ENCODE measurements around the gene CYYR1. TPM values are rescaled to one million over a fixed set of nuclear protein-coding genes. Genes with fewer than 3 reads are reported as not detected.

The CYYR1 gene
- total and polyA plus RNA-seq, 2 experiments from 2014 or later, result 0.19 TPM; not detected in 1

DNA sequence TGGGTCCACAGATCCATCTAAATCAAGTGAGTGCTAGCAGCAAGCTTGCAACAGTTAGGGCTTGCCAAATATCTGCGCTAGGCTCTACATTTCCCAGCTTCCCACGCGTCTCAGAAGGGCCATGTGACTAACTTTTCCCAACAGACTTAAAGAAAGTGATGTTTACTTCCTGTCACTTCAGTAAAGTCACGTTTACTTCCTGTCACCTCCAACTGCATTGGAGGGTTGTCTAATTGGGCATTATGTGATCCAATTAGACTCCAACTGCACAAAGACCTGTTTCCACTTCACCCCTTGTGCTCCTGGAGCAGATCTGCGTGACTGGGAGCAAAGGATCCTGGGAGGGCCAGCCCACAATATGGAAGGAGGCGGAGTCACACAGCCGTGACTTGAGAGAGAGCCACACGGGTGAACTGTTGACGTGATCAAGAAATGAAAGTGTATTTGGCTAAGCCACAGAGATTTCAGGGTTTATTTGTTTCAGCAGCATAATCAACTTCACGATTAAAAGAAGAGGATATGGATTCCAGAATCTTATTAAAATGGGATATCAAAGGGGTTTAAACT is 77.7 kb downstream of the CYYR1 start:
- H4K20me1 ChIP-seq (ENCODE audit: insufficient read depth), result no peaks in the 10 kb centered on the region
- 80 to 86% methylated on average over 10 of the region's 10 CpGs for WGBS, 2 experiments (ENCODE audit: low coverage in 1 of 2, low lambda C conversion rate in 2 of 2, missing lambda C conversion rate in 2 of 2)

DNA sequence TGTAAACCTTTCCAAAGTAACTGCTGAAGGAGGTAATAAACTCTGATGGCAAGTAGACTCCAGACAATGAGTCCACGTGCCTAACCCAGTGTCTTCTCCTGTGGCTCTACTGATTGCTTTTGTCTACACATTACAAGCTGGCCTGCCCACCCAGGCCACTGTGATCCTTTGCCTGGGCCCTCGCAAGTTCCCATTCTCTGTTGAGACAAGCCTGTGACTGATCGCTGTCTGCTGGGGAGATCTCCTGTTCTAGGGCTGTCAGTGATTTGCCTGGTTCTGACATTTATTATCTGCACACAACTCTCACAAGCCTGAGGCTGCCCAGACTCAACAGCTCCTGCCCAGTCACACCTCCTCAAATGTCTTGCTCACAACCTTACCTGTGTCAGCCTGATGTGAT is 81.4 kb downstream of the CYYR1 start:
- Histone ChIP-seq H4K20me1 (ENCODE audit: insufficient read depth) (no peaks in the 10 kb centered on the region), H3K9ac (no peak overlapping the region), H3K36me3 (ENCODE audit: low read depth) (no peaks in the 10 kb centered on the region), H2AFZ (no peak overlapping the region), H3K4me1 (ENCODE audit: insufficient read depth) (peaks cover 11% of the 10 kb centered on the region; the same call in 1 of the 2 replicates), H3K4me2 (ENCODE audit: unreplicated experiment) (no peak overlapping the region), H3K79me2 (ENCODE audit: insufficient read depth) (no peaks in the 10 kb centered on the region), H3K27ac (no peak overlapping the region), H3K9me3 (ENCODE audit: low read depth) (no peaks in the 10 kb centered on the region), H3K27me3 (replicated peaks; ENCODE audit: insufficient read depth) (no peaks in the 10 kb centered on the region), H3K4me3 (no peak overlapping the region), H3F3A (ENCODE audit: insufficient read depth) (0 out of 2 replicates have a peak, but pooled peaks cover 5% of the 10 kb centered on the region), H3K9me2 (ENCODE audit: insufficient read depth) (no peaks in the 10 kb centered on the region)
- TF ChIP-seq EZH2 (IDR thresholded peaks at IDR 0.05; ENCODE audit: insufficient read depth, poor library complexity, severe bottlenecking), result no peak
- no peak for TF ChIP-seq EZH2phosphoT487 (IDR thresholded peaks at IDR 0.05; ENCODE audit: insufficient read depth, low read depth)
- WGBS, 2 experiments (ENCODE audit: low coverage in 1 of 2, low lambda C conversion rate in 2 of 2, missing lambda C conversion rate in 2 of 2), result 64 to 79% methylated on average over 3 of the region's 3 CpGs
- no peak for DNase-seq
- in situ Hi-C loops (cut with MboI), result no loop called here

More for the DNA sequence above, 77.7 kb downstream of the CYYR1 start:
- H3K27ac ChIP-seq, result no peak overlapping the region
- H2AFZ ChIP-seq, result no peak overlapping the region
- H3K9ac ChIP-seq, result no peak overlapping the region
- TF ChIP-seq EZH2phosphoT487 (IDR thresholded peaks at IDR 0.05; ENCODE audit: insufficient read depth, low read depth) (no peak), EZH2 (IDR thresholded peaks at IDR 0.05; ENCODE audit: insufficient read depth, poor library complexity, severe bottlenecking) (no peak)
- no peaks in the 10 kb centered on the region for H3K9me3 ChIP-seq (ENCODE audit: low read depth)
- no peaks in the 10 kb centered on the region for H3K79me2 ChIP-seq (ENCODE audit: insufficient read depth)
- in situ Hi-C loops (cut with MboI), result no loop called here
- H3K9me2 ChIP-seq (ENCODE audit: insufficient read depth), result no peaks in the 10 kb centered on the region
- H3F3A ChIP-seq (ENCODE audit: insufficient read depth), result 0 out of 2 replicates have a peak, but pooled peaks cover 5% of the 10 kb centered on the region
- no peaks in the 10 kb centered on the region for H3K27me3 ChIP-seq (replicated peaks; ENCODE audit: insufficient read depth)
- H3K4me1 ChIP-seq (ENCODE audit: insufficient read depth), result peaks cover 10% of the 10 kb centered on the region; the same call in 1 of the 2 replicates
- H3K4me3 ChIP-seq, result no peak overlapping the region
- no peaks in the 10 kb centered on the region for H3K36me3 ChIP-seq (ENCODE audit: low read depth)
- DNase-seq, result no peak
- H3K4me2 ChIP-seq (ENCODE audit: unreplicated experiment), result no peak overlapping the region

DNA sequence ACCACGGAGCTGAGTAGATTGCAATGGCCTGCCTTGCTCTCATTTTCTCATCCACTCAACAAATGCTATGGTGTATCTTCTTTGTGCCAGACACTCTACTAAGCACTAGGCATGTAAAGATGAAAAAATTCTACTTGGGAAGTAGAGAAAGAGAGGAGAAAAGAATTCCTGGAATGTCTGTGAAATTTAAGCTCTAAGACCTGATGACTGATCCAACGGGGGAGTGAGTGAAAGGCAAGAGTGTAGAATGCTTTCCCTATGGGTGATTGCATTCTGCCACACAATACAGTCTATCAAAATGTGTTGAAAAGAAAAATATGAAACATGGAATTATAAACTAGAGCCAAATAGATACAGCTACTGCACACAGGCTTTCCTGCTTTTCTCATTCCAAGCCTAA is 82.3 kb downstream of the CYYR1 start:
- in situ Hi-C loops (cut with MboI), result no loop called here
- Histone ChIP-seq H3K4me2 (ENCODE audit: unreplicated experiment) (peak overlapping the region; percentile 12), H3K9me2 (ENCODE audit: insufficient read depth) (no peaks in the 10 kb centered on the region), H3K4me1 (ENCODE audit: insufficient read depth) (peaks cover 11% of the 10 kb centered on the region; the same call in 1 of the 2 replicates), H3K27me3 (replicated peaks; ENCODE audit: insufficient read depth) (no peaks in the 10 kb centered on the region), H3K27ac (no peak overlapping the region), H2AFZ (no peak overlapping the region), H3K36me3 (ENCODE audit: low read depth) (no peaks in the 10 kb centered on the region), H4K20me1 (ENCODE audit: insufficient read depth) (no peaks in the 10 kb centered on the region), H3F3A (ENCODE audit: insufficient read depth) (0 out of 2 replicates have a peak, but pooled peaks cover 5% of the 10 kb centered on the region), H3K4me3 (no peak overlapping the region), H3K9ac (no peak overlapping the region), H3K79me2 (ENCODE audit: insufficient read depth) (no peaks in the 10 kb centered on the region), H3K9me3 (ENCODE audit: low read depth) (no peaks in the 10 kb centered on the region)
- peak; percentile 43 for DNase-seq
- no peak for TF ChIP-seq EZH2 (IDR thresholded peaks at IDR 0.05; ENCODE audit: insufficient read depth, poor library complexity, severe bottlenecking)
- no peak for TF ChIP-seq EZH2phosphoT487 (IDR thresholded peaks at IDR 0.05; ENCODE audit: insufficient read depth, low read depth)
- whole genome bisulfite sequencing, 2 experiments (ENCODE audit: low coverage in 1 of 2, low lambda C conversion rate in 2 of 2, missing lambda C conversion rate in 2 of 2), result 2 to 3% methylated on average over 2 of the region's 2 CpGs

DNA sequence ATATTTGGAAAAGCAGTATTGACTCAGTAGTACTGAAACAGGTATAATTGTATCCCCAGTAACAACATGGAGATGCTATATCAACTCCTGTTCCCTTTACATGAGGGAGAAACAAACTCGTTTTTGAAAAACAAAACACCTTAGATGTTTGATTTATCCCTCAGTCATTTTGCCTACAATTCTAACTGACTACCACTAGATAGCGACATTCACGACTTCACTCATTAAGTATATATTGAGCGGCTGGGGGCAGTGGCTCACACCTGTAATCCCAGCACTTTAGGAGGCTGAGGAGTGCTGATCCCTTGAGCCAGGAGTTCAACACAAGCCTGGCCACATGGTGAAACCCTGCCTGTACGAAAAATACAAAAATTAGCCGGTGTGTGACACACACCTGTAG is 83.3 kb downstream of the CYYR1 start:
- WGBS, 2 experiments (ENCODE audit: low coverage in 1 of 2, low lambda C conversion rate in 2 of 2, missing lambda C conversion rate in 2 of 2), result 92 to 93% methylated on average over 6 of the region's 6 CpGs
- in situ Hi-C loops (cut with MboI), result no loop called here
- H3K4me3 ChIP-seq, result no peak overlapping the region

More for the DNA sequence above, 83.3 kb downstream of the CYYR1 start:
- H3K9me2 ChIP-seq (ENCODE audit: insufficient read depth), result no peaks in the 10 kb centered on the region
- no peak overlapping the region for H3K9ac ChIP-seq
- no peak overlapping the region for H3K4me2 ChIP-seq (ENCODE audit: unreplicated experiment)
- H3F3A ChIP-seq (ENCODE audit: insufficient read depth), result 0 out of 2 replicates have a peak, but pooled peaks cover 5% of the 10 kb centered on the region
- no peaks in the 10 kb centered on the region for H4K20me1 ChIP-seq (ENCODE audit: insufficient read depth)
- H3K27me3 ChIP-seq (replicated peaks; ENCODE audit: insufficient read depth), result no peaks in the 10 kb centered on the region
- no peaks in the 10 kb centered on the region for H3K36me3 ChIP-seq (ENCODE audit: low read depth)
- no peaks in the 10 kb centered on the region for H3K9me3 ChIP-seq (ENCODE audit: low read depth)
- TF ChIP-seq EZH2phosphoT487 (IDR thresholded peaks at IDR 0.05; ENCODE audit: insufficient read depth, low read depth) (no peak), EZH2 (IDR thresholded peaks at IDR 0.05; ENCODE audit: insufficient read depth, poor library complexity, severe bottlenecking) (no peak)
- H2AFZ ChIP-seq, result no peak overlapping the region
- no peaks in the 10 kb centered on the region for H3K79me2 ChIP-seq (ENCODE audit: insufficient read depth)
- DNase-seq, result no peak
- H3K4me1 ChIP-seq (ENCODE audit: insufficient read depth), result peaks cover 11% of the 10 kb centered on the region; the same call in 1 of the 2 replicates
- H3K27ac ChIP-seq, result no peak overlapping the region
